GM10266 (cell line): ENCODE data around the gene RIOX2.
"Not testable (repeated sequence)": the region's sequence is repeated elsewhere in the genome, so short reads cannot be mapped to it uniquely, and the experiment has no call there.

ENCODE experiments used
- DNase-seq: peaks from one replicate; pipeline ENCODE4 v3.0.0; 2012; ENCODE audit errors: extremely low spot score
- CTCF ChIP-seq: IDR thresholded peaks from 2 replicates; pipeline ENCODE4 v1.5.1; 2012; ENCODE audit warnings: mild to moderate bottlenecking, low read depth; ENCODE audit not compliant: control insufficient read depth, insufficient read depth; ENCODE audit errors: missing control alignments

The RIOX2 gene

GRCh38 chr3:97911459-97911858, 60.8 kb downstream of the RIOX2 start:
- no peak for TF ChIP-seq CTCF
- no peak for DNase-seq

- DNase-seq, result no peak
- no peak for TF ChIP-seq CTCF
These were observed 61.3 kb downstream of the RIOX2 start for GRCh38 chr3:97910931-97911351.

GRCh38 chr3:97910236-97910831, 61.9 kb downstream of the RIOX2 start:
- DNase-seq, result not testable (repeated sequence)

GRCh38 chr3:97909830-97910229, 62.4 kb downstream of the RIOX2 start:
- DNase-seq, result not testable (repeated sequence)

DNA sequence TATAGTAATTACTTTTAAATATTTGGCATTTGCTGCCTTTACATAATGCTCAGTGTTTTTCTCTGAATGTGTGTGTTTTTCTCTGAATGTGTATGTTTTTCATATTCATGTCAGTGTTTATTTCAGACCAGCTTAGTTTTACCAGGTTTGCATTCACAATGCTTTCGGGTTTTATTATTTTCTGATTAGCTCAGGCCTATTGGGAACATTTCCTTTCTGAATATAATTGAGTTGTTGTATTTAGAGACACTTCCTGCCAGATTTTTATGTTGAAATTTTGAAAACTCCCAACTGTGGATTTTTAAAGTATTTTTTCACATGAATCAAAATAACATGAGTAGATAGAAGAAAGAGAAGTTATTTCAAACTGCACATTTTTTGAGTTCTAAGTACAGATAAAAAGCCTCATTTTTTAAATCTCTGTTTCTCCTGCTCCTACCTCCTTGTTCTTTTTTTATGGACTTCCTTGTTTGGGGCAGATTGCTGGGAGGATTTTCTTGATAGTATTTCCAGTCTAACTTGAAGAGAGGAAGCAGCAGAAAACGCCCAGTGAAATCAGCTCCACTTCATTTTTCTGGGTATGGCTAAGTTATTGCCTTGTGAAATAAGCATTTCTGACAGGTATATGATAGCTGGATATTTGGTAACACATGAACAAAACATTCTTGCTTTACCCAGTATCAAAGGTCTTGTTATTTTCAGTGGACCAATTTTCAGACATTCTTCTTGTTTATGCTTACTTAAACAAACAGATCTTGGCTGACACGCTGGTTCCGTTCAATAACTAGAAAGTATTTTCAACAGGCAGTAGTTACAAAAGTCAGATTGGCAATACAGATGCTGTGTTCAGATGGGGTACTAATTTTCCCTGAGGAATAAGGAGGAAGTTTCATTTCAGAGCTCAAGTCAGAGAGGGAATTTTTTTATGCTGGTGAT, 70.7 kb downstream of the RIOX2 start:
- no peak for TF ChIP-seq CTCF
- no peak for DNase-seq

- DNase-seq, result no peak
- no peak for TF ChIP-seq CTCF
These were observed 72.9 kb downstream of the RIOX2 start for GRCh38 chr3:97899331-97899730.

GRCh38 chr3:97896547-97896946, 75.7 kb downstream of the RIOX2 start:
- no peak for DNase-seq
- no peak for TF ChIP-seq CTCF

- DNase-seq, result no peak
- TF ChIP-seq CTCF, result no peak
These were observed 76.1 kb downstream of the RIOX2 start for GRCh38 chr3:97896129-97896528.
